ENCODE measurements around the gene HBS1L.

- TF ChIP-seq CTCF (IDR thresholded peaks at IDR 0.05; ENCODE audit: low read depth, low read length, poor library complexity, severe bottlenecking) (no peak), EZH2phosphoT487 (IDR thresholded peaks at IDR 0.05; ENCODE audit: borderline replicate concordance, low read length) (no peak)
These were observed 45.7 kb downstream of the HBS1L start for GRCh38 chr6:135008941-135009290.
